HepG2 (cell line): ENCODE results near the gene WDR18. TPM values are rescaled to one million over a fixed set of nuclear protein-coding genes. Genes with fewer than 3 reads are reported as not detected.

Experiments
- BCL6 ChIP-seq: IDR thresholded peaks from 2 replicates; pipeline ENCODE4 v1.6.1; 2016; ENCODE audit warnings: missing genetic modification reagents, missing compliant biosample characterization
- BRD4 ChIP-seq: sonication (generic); formaldehyde crosslinking; IDR thresholded peaks from 2 replicates; pipeline ENCODE4 v1.4.0; 2020; ENCODE audit warnings: missing genetic modification reagents
- CHD2 ChIP-seq: IDR thresholded peaks from 2 replicates; pipeline ENCODE4 v1.6.1; 2011; ENCODE audit warnings: low read depth, low read length, improper control_type of control experiment
- HDAC1 ChIP-seq: sonication (generic); formaldehyde crosslinking; IDR thresholded peaks from 2 replicates; pipeline ENCODE4 v1.5.1; 2020; ENCODE audit warnings: mild to moderate bottlenecking, missing genetic modification reagents
- KMT2A ChIP-seq: sonication (generic); formaldehyde crosslinking; IDR thresholded peaks from 2 replicates; pipeline ENCODE4 v1.4.0; 2020; ENCODE audit warnings: missing genetic modification reagents
- KMT2B ChIP-seq: IDR thresholded peaks from 2 replicates; pipeline ENCODE4 v1.6.1; 2016; ENCODE audit warnings: missing genetic modification reagents, missing compliant biosample characterization
- NFYB ChIP-seq: sonication (generic); formaldehyde crosslinking; IDR thresholded peaks from 2 replicates; pipeline ENCODE4 v1.4.0; 2020; ENCODE audit warnings: missing genetic modification reagents
- NR2F1 ChIP-seq, 2 experiments: fragments of 450-650 bp in 1 of 2; formaldehyde crosslinking in 1 of 2; IDR thresholded peaks; 2 replicates each; pipeline versions ENCODE4 v1.5.0 to v1.6.1; 2016 to 2020; ENCODE audit warnings: mild to moderate bottlenecking in 1 of 2, missing compliant biosample characterization in 1 of 2, missing genetic modification reagents in 1 of 2, moderate library complexity in 1 of 2
- PAXIP1 ChIP-seq: sonication (generic); formaldehyde crosslinking; conservative IDR thresholded peaks from 2 replicates; pipeline ENCODE4 v1.4.0; 2020; ENCODE audit warnings: mild to moderate bottlenecking, missing genetic modification reagents, moderate library complexity
- SNAPC4 ChIP-seq: sonication (generic); formaldehyde crosslinking; IDR thresholded peaks from 2 replicates; pipeline ENCODE4 v1.4.0; 2020; ENCODE audit warnings: mild to moderate bottlenecking, missing genetic modification reagents
- SP2 ChIP-seq: sonication (generic); formaldehyde crosslinking; IDR thresholded peaks from 2 replicates; pipeline ENCODE4 v1.5.1; 2020; ENCODE audit warnings: mild to moderate bottlenecking, missing genetic modification reagents
- ZKSCAN1 ChIP-seq: fragments of 150-350 bp; IDR thresholded peaks from 2 replicates; pipeline ENCODE4 v1.6.1; 2014; ENCODE audit warnings: low read length
- ZKSCAN8 ChIP-seq: IDR thresholded peaks from 2 replicates; pipeline ENCODE4 v1.6.1; 2016; ENCODE audit warnings: borderline replicate concordance, missing genetic modification reagents, missing compliant biosample characterization
- ZMAT3 ChIP-seq: sonication (generic); formaldehyde crosslinking; conservative IDR thresholded peaks from 2 replicates; pipeline ENCODE4 v1.7.0; 2021; ENCODE audit warnings: missing genetic modification reagents
- ZNF138 ChIP-seq: sonication (generic); formaldehyde crosslinking; IDR thresholded peaks from 2 replicates; pipeline ENCODE4 v1.5.0; 2020; ENCODE audit warnings: mild to moderate bottlenecking, low read depth, missing genetic modification reagents
- ZNF326 ChIP-seq: sonication (generic); formaldehyde crosslinking; IDR thresholded peaks from 2 replicates; pipeline ENCODE4 v1.4.0; 2020; ENCODE audit warnings: missing genetic modification reagents, borderline replicate concordance
- ZNF333 ChIP-seq: sonication (generic); formaldehyde crosslinking; IDR thresholded peaks from 2 replicates; pipeline ENCODE4 v1.4.0; 2020; ENCODE audit warnings: mild to moderate bottlenecking, missing genetic modification reagents, borderline replicate concordance
- ZNF44 ChIP-seq: sonication (generic); formaldehyde crosslinking; IDR thresholded peaks from 2 replicates; pipeline ENCODE4 v1.5.1; 2020; ENCODE audit warnings: mild to moderate bottlenecking, missing genetic modification reagents
- ZNF468 ChIP-seq: sonication (generic); formaldehyde crosslinking; IDR thresholded peaks from 2 replicates; pipeline ENCODE4 v1.8.0; 2022; ENCODE audit warnings: mild to moderate bottlenecking, moderate library complexity, missing genetic modification reagents
- ZNF570 ChIP-seq: sonication (generic); formaldehyde crosslinking; IDR thresholded peaks from 2 replicates; pipeline ENCODE4 v1.4.0; 2020; ENCODE audit warnings: mild to moderate bottlenecking, missing genetic modification reagents, borderline replicate concordance
- polyA plus RNA-seq, 8 experiments: library from polyadenylated mRNA; depleted of rRNA in 3 of 8; stranded (reverse) in 7 of 8; unstranded in 1 of 8; fragments of >200 nt; fragmentation: Illumina TruSeq in 4 of 8; extraction: Trizol in 4 of 8; gene quantifications; 2 replicates each; pipeline versions ENCODE4 v1.2.1 to v1.2.3, GENCODE V29; 2011 to 2016; ENCODE audit warnings: low read depth in 4 of 8, missing spikeins in 1 of 8, mixed read lengths in 1 of 8; ENCODE audit not compliant: insufficient read depth in 1 of 8
- total RNA-seq, 5 experiments: library from RNA; depleted of rRNA; stranded (reverse); fragments of >200 nt; fragmentation: Illumina TruSeq; extraction: Trizol; gene quantifications; 2 replicates each; pipeline ENCODE4 v1.2.3, GENCODE V29; 2016; ENCODE audit warnings: low read depth in 1 of 5

The WDR18 gene
- total and polyA plus RNA-seq, 2 of the 13 experiments (the other 11 are each of a cell fraction or from before 2014, with no cell fraction given): 36.4 to 47.6 TPM

DNA sequence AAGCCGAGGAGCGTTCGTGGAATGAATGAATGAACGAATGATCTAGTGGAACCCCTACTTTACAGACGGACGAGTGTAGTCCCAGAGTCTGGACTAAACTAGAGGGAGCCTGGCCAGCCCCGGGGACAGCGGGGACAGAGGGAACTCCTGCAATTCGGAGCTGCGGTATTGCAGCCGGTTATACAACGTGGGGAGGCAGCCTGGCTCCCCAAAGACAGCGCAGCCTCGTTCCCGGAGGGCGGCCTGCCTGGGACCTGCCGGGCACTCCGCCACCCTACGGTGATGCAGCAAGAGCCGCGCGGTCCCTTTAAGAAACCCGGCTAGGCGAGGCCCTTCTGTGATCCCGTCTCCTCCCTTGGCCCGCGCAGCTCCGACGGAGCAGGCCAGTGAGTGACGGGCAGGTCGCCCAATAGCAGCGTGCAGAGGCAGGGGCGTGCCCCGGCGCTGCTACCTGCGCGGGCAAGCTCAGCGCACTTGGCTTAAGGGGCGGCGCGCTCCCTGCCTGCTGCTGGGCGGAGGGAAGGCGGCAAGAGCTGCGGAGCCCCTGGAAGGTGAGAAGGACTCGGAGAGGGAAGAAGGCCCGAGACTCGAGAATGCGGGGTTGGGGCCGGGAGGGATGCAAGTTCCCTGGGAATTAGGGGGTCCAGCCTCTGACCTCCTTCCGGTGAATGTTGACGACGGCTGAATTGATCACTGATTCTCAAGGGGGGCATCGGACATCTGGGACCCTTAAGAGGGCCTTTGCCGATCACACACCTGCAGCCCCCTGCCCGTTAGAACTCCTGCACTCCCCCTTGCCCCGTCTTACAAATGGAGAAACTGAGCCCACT is 55.7 kb downstream of the WDR18 start, which contains the start of gene ABCA7 (continued):
- TF ChIP-seq SNAPC4 (CRISPR knock-in tag) (no peak), PAXIP1 (0 out of 2 replicates have a peak, but pooled peaks have one; percentile 15), HDAC1 (peak; percentile 53; the same call in 1 of the 2 replicates), KMT2B (CRISPR knock-in tag) (no peak), SP2 (CRISPR knock-in tag) (peak; percentile 99), ZKSCAN8 (CRISPR knock-in tag) (no peak), ZNF468 (no peak), CHD2 (peak; percentile 74), BRD4 (CRISPR knock-in tag) (no peak), ZNF333 (CRISPR knock-in tag) (no peak), ZNF326 (CRISPR knock-in tag) (no peak), NFYB (CRISPR knock-in tag) (peak; percentile 99), ZNF570 (CRISPR knock-in tag) (no peak), KMT2A (CRISPR knock-in tag) (no peak; the same call in 1 of the 2 replicates), ZMAT3 (CRISPR knock-in tag) (no peak), ZKSCAN1 (no peak), NR2F1 (CRISPR knock-in tag; IDR thresholded peaks at IDR 0.05) (no peak), ZNF44 (CRISPR knock-in tag) (0 out of 2 replicates have a peak, but pooled peaks have one; percentile 70), BCL6 (CRISPR knock-in tag) (peak; percentile 21; the same call in 1 of the 2 replicates), ZNF138 (CRISPR knock-in tag) (no peak)
